Measurements from ENCODE around the gene NEK9. TPM values are rescaled to one million over a fixed set of nuclear protein-coding genes. Genes with fewer than 3 reads are reported as not detected.

The NEK9 gene
- total RNA-seq, 1 donor from 2014 or later = 97.7 TPM

DNA sequence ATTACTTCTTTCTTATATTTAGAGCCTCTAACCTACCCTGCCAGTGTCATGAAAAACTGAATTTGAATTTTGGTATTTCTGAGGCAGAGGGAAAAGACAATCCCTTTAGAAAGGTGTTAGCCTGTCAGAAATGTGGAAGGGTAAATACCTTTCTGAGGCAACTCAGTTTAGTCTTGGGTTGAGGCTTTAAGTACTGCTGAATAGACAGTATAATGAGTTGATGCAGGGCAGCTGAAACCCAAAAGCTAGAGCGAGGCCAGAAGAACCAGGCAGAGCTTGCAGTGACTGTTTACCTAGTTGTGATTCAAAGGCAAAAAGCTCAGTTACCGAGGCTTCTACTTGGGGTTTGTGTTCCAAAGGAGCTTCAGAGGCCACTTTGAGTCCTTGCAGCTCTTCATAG lies 38.7 kb downstream of the NEK9 start:
- Histone ChIP-seq H3K9me3 (no peaks in the 10 kb centered on the region), H3K4me3 (no peak overlapping the region), H3K36me3 (peaks cover 99% of the 10 kb centered on the region), H3K4me1 (no peaks in the 10 kb centered on the region), H3K27me3 (ENCODE audit: low read depth) (no peaks in the 10 kb centered on the region), H3K27ac (no peak overlapping the region)
- TF ChIP-seq, protein P1, sequence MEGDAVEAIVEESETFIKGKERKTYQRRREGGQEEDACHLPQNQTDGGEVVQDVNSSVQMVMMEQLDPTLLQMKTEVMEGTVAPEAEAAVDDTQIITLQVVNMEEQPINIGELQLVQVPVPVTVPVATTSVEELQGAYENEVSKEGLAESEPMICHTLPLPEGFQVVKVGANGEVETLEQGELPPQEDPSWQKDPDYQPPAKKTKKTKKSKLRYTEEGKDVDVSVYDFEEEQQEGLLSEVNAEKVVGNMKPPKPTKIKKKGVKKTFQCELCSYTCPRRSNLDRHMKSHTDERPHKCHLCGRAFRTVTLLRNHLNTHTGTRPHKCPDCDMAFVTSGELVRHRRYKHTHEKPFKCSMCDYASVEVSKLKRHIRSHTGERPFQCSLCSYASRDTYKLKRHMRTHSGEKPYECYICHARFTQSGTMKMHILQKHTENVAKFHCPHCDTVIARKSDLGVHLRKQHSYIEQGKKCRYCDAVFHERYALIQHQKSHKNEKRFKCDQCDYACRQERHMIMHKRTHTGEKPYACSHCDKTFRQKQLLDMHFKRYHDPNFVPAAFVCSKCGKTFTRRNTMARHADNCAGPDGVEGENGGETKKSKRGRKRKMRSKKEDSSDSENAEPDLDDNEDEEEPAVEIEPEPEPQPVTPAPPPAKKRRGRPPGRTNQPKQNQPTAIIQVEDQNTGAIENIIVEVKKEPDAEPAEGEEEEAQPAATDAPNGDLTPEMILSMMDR (IDR thresholded peaks at IDR 0.05) = no peak
- intact Hi-C loops (cut with DNase I) = no loop called here
- no peak for DNase-seq
- no peak for ATAC-seq

DNA sequence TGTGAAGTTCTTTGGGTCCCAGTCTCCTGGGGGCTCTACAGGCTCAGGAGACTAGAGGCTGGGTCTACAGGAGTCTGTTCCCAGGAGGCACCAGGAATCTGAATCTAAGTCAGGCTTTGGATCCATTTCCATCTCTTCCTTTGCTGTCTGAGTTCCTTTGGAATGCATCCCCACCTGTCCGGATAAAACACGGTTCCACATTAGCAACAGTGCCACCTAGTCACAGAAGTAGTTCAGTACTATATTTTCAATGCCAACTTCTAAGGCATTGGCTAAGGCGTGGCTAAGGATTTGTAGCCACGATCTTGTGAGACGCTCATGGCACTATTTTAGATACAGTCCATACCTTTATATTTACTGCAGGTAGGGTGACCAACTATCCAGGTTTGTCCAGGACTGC lies 42.3 kb downstream of the NEK9 start:
- Histone ChIP-seq H3K9me3 (no peaks in the 10 kb centered on the region), H3K36me3 (peaks cover 72% of the 10 kb centered on the region), H3K27me3 (ENCODE audit: low read depth) (no peaks in the 10 kb centered on the region), H3K27ac (no peak overlapping the region), H3K4me1 (no peaks in the 10 kb centered on the region), H3K4me3 (no peak overlapping the region)
- ATAC-seq (no peak), DNase-seq (no peak)
- intact Hi-C loops (cut with DNase I) = no loop called here
- TF ChIP-seq, protein P1 (IDR thresholded peaks at IDR 0.05) = peak; percentile 17

DNA sequence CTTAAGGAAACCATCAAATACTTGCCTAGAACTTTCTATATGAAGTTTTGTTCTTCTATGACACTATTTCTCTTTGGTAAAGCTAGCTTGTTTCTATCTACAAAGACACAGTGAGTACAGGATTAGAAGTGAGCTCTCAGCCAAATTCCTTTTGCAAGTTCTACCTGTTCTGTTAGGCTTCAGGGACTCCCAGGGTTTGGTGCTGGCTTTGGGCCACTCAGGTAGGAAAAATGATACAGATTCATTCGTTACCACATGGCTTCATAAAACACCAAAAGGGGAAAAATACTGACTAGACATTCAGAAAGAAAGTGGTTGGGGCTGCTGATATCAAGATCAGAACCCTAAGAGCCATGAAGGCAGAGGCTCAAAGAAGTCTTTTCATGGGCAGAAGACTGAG lies 43.6 kb downstream of the NEK9 start:
- H3K4me3 ChIP-seq = no peak overlapping the region
- intact Hi-C loops (cut with DNase I) = no loop called here
- no peaks in the 10 kb centered on the region for H3K27me3 ChIP-seq (ENCODE audit: low read depth)
- no peaks in the 10 kb centered on the region for H3K4me1 ChIP-seq
- H3K36me3 ChIP-seq = peaks cover 60% of the 10 kb centered on the region
- ATAC-seq = no peak
- no peak for DNase-seq
- TF ChIP-seq, protein P1 (IDR thresholded peaks at IDR 0.05) = no peak
- H3K27ac ChIP-seq = no peak overlapping the region
- no peaks in the 10 kb centered on the region for H3K9me3 ChIP-seq

DNA sequence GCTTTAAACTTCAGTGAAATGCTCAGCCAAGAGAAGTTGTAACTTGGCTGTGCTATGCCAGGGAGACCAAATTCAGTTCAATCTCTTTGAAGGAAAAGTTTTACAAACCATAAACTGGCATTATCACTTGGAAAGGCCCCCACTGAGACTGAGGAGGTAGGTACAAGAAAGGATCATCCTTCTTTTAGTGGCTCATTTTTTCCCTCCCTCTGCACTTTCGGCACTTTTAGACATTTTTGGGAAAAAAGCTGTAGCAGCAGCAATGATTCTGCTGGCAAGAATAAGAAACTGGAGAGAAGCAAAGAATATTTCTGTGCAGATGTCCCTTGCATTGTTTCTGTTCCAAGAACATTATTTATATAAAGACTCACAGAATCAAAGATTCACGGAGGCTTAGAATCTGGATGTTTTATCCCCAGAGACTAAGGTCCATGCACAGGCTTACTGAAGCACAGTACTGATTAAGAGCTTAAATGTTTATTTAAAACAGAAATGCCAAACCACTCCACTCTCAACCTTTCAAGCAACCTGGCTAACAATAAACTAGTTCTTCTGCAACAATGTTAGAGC lies 45.1 kb downstream of the NEK9 start:
- DNase-seq = no peak
- no peak for ATAC-seq
- intact Hi-C loops (cut with DNase I) = no loop called here
- H3K27me3 ChIP-seq (ENCODE audit: low read depth) = no peaks in the 10 kb centered on the region
- peaks cover 49% of the 10 kb centered on the region for H3K36me3 ChIP-seq
- H3K4me1 ChIP-seq = no peaks in the 10 kb centered on the region
- H3K27ac ChIP-seq = no peak overlapping the region
- TF ChIP-seq, protein P1 (IDR thresholded peaks at IDR 0.05) = no peak
- H3K4me3 ChIP-seq = no peak overlapping the region
- no peaks in the 10 kb centered on the region for H3K9me3 ChIP-seq

DNA sequence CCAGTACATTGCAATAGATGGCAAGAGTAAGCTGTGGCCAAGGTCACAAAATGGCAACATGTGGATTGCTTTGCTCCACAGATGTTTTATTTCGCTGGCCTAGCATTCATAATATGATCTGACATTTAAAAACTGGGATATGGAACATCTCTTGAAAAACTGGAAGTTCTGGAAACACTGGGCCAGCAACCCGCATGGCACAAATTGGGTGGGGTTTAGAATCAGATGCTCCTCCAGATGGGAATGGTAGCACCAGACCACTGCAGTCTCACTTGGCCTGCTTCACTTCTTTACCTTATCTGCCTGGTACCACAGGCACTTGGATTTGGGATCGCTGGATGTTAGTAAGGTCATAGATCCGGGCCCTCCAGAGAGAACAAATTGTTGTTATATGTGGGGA lies 47.3 kb downstream of the NEK9 start:
- peaks cover 26% of the 10 kb centered on the region for H3K36me3 ChIP-seq
- no peaks in the 10 kb centered on the region for H3K27me3 ChIP-seq (ENCODE audit: low read depth)
- H3K27ac ChIP-seq = no peak overlapping the region
- intact Hi-C loops (cut with DNase I) = no loop called here
- ATAC-seq (no peak), DNase-seq (no peak)
- H3K4me3 ChIP-seq = no peak overlapping the region
- TF ChIP-seq, protein P1 (IDR thresholded peaks at IDR 0.05) = no peak
- no peaks in the 10 kb centered on the region for H3K4me1 ChIP-seq
- H3K9me3 ChIP-seq = no peaks in the 10 kb centered on the region

DNA sequence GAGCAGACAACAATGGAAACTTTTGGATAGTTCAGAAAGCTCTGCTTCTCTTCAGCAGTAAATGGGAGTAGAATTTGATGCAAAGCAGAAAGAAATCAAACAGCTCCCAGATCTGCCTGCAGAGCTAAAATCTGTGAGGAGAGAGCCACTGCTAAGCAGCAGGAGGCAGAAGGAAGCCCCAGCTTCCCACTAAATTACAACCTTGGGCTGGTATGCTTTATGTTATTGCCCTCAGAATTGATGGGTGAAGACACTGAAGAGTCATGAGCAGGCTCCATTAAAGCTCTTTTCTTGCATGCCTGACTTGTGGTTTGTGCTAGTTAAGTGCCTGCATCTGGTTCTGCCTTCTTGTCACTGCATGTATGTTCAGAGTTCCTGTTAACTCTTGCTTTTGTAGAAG lies 49.1 kb downstream of the NEK9 start:
- Histone ChIP-seq H3K27me3 (ENCODE audit: low read depth) (no peaks in the 10 kb centered on the region), H3K4me1 (no peaks in the 10 kb centered on the region), H3K27ac (no peak overlapping the region), H3K9me3 (no peaks in the 10 kb centered on the region), H3K36me3 (peaks cover 9% of the 10 kb centered on the region), H3K4me3 (no peak overlapping the region)
- ATAC-seq = no peak
- TF ChIP-seq, protein P1 (IDR thresholded peaks at IDR 0.05) = no peak
- intact Hi-C loops (cut with DNase I) = no loop called here
- DNase-seq = no peak
